ENCODE results near the gene NF1.

- TF ChIP-seq POLR2A (IDR thresholded peaks at IDR 0.05): no peak
- TF ChIP-seq, protein P1, sequence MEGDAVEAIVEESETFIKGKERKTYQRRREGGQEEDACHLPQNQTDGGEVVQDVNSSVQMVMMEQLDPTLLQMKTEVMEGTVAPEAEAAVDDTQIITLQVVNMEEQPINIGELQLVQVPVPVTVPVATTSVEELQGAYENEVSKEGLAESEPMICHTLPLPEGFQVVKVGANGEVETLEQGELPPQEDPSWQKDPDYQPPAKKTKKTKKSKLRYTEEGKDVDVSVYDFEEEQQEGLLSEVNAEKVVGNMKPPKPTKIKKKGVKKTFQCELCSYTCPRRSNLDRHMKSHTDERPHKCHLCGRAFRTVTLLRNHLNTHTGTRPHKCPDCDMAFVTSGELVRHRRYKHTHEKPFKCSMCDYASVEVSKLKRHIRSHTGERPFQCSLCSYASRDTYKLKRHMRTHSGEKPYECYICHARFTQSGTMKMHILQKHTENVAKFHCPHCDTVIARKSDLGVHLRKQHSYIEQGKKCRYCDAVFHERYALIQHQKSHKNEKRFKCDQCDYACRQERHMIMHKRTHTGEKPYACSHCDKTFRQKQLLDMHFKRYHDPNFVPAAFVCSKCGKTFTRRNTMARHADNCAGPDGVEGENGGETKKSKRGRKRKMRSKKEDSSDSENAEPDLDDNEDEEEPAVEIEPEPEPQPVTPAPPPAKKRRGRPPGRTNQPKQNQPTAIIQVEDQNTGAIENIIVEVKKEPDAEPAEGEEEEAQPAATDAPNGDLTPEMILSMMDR (IDR thresholded peaks at IDR 0.05): no peak
Measured at GRCh38 chr17:31249835-31250141, 155.0 kb downstream of the NF1 start.

Measured in heart left ventricle (tissue), 13 donors.